ENCODE data around the gene MFSD6.
"Not testable (repeated sequence)": the region's sequence is repeated elsewhere in the genome, so short reads cannot be mapped to it uniquely, and the experiment has no call there.

MFSD6 gene

GRCh38 chr2:190504912-190505311 is 96.8 kb downstream of the MFSD6 start:
- no peak for DNase-seq

DNA sequence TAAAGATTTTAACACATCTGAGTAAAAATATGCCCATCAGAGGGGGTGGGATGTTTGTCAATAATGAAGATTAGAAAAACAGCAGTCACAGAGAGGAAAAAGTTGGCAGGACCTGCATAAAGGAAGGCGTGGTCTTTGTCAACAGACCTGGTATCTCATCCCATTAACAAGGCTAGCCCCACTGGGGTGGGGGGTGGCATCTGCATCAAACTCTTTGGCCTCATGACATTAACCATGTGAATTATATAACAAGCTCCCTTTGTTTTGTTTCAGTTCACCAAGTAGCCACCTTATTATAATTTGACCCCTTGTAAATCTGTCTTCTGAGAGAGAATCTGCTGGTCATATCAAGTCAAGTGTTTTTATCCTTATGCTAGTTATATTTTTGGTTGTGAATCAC is 97.5 kb downstream of the MFSD6 start:
- DNase-seq = no peak

DNA sequence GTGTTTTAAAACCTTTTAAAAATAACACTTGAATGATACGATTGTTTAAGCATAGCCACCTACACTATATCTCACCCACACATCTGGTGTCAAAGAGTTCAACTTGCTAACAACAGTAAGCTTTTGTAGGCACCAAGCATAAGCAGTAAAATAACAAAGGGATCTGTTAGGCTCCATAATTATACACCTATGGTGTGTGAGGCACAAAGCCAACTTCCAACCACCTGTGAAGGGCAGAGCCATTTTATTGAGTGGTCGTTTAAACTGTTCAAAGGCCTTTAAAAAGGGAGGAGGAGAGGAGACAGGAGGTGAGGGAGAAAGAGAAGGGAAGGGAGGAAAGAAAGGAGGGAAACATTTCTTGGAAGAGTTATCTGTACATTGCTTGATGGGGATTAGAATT is 98.5 kb downstream of the MFSD6 start:
- no peak for DNase-seq

- no peak for DNase-seq
Observed at GRCh38 chr2:190507135-190507534, 99.0 kb downstream of the MFSD6 start.

DNA sequence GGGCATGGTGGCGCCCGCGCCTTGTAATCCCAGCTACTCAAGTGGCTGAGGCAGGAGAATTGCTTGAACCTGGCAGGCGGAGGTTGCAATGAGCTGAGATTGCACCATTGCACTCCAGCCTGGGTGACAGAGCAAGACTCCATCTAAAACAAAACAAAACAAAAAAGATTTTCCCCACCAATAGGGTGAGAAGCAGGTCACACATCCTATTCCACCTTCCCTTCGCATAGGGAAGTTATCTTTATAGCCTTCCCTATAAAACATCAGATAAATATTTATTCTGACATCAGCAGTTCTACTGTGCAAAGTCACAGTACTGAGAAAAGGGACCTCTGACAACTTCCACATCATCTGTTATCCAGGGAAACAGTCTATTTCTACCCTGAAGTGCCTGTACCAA is 101.7 kb downstream of the MFSD6 start:
- not testable (repeated sequence) for DNase-seq

DNA sequence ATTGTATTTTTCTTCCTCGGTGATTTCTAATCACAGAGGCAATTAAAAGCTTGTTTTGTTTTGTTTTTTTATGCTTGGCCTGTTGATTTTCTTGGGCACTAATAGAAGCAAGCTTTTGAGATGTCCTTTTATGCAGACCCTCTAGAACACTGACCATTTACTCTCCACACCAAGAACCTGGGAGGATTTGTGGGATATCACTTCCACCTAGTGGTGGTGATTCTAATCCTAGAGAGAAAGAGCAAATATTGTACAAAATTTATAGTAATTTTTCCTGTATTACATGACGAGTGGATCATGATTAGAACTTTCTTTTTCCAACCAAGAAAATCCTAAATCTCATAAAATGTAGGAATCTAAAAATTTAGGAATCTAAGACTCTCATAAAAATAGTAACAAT is 102.9 kb downstream of the MFSD6 start:
- DNase-seq = peak; percentile 27

DNA sequence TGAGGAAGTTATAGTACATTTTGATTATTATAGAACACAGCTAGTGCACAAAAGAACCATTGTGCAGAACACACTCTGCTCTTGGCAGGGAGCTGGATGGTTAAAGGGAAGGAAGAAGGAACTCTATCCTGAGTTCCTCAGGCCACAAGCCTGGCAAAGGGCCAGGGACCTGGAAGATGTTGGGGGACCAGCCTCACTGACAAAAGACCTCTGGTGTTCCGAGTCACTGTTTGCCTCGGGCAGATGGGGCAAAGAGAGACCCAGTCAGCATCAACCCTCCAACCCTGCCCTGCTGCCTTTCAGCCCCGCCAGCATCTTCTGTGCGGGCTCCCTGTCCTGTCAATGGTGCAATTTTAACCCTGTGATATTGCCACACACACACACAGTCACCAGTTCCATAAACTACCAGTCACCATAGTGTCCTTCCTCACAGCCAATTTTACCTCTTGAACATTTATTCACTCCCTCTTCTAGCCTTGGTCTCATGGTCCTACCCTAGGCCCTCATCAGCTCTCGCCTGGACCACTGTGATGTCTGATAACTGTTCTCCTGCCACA is 104.5 kb downstream of the MFSD6 start:
- DNase-seq = no peak

GRCh38 chr2:190513877-190514276 is 105.7 kb downstream of the MFSD6 start:
- DNase-seq = no peak

DNA sequence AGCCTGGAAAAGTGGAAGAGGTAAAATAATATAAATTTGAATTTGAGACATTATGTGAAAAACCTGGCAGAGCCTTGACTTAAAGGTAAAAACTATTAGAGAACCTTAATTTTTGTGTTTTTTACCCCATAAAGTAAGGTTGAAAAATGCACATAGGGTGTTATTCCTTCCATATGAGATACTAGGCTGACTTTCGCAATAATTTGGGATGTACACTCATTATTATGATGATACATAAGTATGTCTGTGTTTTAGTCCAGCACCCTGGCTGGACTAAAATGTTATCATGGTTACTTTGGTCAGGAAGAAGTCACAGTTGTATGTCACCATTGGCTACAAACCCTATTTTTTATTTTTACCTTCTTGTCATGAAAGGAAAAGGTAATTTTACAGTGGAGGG is 106.5 kb downstream of the MFSD6 start:
- DNase-seq = peak; percentile 25

- no peak for DNase-seq
Observed at GRCh38 chr2:190515687-190516086, 107.5 kb downstream of the MFSD6 start.

DNA sequence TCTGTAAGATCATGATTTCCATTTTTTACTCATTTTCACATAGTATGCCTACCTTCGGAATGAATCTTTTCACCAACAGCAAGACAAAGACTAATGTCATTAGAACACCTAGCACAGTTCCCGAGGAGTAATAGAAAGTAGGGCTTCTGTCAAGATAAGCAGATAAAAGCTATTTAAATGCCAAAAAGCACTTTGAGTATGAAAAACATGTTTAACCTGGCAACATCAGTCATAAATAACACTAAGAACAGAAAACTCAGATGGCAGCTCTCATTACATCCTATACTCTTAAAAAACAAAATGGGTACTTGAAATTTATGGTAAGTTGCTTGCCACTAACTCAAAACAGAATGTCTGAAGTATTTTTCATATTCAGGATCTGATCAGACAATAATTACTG is 109.3 kb downstream of the MFSD6 start:
- no peak for DNase-seq

DNA sequence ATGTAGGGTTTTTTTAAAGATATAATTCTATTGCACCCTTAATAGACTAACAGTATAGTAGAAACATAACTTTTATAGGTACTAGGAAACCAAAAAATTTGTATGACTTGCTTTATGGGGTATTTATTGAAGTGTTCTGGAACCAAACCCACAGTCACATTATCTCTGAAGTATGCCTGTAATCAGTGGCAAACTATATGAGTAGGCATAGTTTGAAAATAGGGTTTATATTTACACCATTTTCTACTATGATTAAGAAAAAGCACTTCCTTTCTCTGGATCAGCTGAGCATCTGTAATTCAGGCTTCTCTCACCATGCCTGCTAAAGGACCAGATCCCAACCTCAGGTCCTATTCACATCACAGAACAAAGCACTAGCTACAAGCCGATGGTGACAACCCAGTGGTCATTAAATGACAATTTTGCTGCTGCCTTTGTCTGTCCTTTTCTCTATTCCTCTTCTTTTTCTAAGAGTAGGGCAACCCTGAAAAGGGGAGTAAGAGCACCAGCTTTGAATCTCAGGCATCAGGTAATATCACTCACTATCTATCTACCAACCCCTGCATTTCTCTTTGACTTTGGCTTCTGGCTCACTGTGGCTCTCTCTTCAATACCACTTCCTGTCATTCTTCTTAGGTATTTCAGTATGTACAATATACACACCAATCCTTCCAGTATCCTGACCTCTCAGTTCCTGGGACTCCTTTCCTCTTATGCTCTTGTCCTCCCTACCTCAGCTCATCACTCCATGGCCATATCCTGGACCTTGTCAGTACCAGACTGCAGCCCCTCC is 112.0 kb downstream of the MFSD6 start:
- no peak for DNase-seq

DNA sequence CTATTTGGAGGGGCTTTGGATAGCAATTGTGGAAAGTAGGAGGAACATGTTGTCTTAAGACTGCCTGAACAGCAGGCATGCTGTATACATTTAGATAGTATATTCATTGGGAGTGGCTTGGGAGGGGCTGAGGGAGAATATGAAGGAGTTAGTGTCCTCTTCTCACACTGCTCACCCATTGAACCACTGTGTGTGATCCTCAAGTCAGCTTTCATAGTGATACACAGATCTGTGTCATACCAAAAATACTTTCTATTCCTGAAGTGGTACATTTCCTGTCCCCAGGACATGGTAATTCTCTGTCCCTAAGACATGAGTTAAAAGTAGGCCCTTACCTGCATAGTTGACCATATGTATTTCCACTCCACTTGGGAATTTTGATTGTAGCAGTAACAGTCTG is 116.8 kb downstream of the MFSD6 start:
- DNase-seq = no peak

DNA sequence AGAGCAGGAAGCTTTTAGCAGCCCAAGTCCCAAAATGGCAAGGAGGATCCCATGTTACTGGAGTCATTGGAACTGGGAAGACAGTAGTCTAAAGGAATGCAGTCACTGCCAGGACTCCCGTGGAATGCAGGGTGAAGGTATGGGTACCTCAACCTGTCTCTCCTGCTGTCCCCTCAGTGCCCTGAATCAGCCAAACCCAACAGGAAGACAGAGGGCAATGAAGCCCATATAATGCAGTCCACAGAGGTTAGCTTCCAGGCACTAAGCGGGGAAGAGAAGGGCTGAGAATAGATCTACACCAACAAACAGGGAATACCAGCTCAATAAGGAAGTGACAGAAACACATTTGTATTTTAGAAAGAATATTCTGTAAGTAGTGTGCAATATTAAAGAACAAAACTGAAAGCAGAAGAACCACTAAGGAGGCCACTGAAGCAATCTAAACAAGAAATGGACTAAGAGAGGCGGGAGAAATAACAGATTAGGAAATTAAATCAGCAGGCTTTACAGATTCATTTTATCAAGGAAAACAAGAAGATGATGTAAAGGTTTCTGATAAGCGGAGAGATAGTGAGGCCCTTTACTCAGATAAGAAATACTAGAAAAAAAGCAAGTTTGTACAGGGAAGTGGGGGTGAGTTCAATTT is 118.1 kb downstream of the MFSD6 start:
- no peak for DNase-seq

DNA sequence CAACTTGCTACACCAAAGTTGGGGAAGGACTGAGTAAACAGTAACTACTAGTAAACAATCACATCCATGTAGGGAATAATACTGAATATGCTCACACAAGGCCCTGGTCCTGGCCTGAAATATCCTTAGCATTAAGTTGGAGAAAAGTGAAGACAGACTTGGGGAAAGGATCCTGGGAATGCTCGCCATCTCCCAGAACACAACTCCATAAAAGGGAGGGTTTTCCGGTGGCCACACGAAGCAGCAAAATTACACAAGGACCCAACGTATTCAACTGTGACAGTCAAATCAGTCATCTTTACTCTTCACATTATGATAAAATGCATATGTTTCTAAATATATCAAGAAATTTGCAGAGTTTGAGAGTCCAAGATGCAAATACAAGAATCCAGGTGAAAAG is 119.1 kb downstream of the MFSD6 start:
- DNase-seq = no peak

GRCh38 chr2:190527918-190528317 is 119.8 kb downstream of the MFSD6 start:
- DNase-seq = no peak

- peak; percentile 60 for DNase-seq
Observed at GRCh38 chr2:190528521-190529001, 120.4 kb downstream of the MFSD6 start.

DNA sequence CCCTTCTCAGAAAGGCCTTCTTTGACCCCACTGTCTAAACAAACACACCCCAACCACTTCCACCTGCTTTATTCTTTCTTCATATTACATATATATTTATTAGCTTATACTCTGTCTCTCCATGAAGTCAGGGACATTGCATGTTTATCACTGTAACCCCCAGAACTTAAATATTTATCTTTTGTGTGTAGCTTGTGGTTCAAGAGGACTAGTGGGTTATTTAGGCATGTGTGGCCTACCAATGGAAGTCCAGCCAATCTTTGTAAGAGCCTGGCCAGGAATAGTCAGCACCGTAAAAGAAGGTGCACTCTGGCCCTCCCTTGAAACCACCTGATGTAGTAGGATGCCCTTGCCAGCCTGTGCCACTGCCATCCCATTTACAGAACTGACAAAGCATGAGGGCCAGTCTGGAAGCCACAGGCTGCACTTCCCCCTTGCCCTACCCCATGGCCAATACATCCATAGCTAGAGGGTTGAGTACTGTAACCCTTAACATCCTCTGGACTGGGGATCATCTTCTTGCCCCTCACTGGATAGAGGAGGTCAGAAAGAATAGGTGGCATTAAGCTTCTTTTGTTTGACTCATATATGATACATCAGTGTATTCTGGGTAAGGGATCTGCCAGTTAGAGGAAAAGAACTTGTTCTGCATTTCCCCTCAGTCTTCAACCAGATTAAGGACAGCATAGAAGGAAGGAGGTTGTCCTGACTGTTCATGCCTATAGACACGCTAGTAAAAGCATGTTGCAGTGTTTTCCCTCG is 121.5 kb downstream of the MFSD6 start:
- DNase-seq = no peak

- DNase-seq = peak; percentile 76
Observed at GRCh38 chr2:190530248-190530900, 122.2 kb downstream of the MFSD6 start.

DNA sequence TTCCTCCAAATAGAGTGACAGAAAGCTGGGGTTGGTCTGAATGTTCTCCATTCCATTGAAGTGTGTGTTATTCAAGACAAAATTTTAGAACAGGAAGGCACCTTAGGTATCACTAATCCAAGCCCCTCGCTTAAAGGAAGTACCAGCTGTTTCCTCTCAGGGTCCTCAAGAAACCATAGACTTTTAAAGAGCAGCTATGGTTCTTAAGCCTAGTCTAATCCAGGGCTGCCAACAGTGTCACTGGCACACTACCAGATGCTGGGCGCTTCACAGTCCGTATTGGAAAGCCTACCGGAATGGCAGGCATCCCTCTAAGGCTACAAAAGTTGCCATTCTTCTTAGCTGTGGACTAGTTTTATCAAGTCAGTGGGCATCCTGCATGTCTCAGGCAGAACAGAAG is 124.4 kb downstream of the MFSD6 start:
- DNase-seq = no peak

DNA sequence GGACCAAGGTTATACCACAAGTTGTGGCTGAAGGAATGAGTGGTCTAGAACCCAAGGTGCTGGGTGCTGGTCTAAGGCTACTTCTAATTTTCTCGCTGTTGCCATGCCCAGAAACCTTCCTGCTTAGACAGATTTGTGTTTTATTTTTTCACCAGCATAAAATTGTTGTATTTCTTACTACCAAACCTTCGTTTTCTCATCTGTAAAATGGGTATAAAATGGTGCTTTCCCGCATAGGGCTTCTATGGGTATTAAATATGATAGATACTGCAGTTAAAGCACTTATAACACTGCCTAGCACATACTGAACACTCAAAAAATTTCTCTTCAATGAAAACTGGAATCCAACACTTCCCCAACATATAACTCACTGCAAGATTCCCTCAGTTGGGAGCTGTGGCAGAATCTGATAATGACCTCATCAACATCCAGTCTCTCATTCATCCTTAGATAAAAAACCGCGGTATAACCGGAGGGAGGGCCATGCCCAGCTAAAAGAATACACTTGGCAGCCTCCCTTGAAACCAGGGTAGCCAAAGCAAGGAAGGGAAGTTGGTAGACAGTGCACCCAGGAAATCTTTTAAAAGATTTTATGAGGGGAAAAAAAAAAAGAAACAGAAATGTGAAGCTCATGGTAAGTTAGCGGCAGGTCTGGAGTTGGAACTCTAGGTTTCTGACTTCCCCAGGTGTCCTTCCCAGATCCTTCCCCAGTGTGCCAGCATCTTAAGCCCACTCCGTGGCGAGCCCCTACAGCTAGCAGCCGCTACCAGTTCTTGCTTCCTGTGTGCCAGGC is 125.2 kb downstream of the MFSD6 start:
- peak; percentile 15 for DNase-seq

- no peak for DNase-seq
Observed at GRCh38 chr2:190533968-190534309, 125.8 kb downstream of the MFSD6 start.
